IPS DF 6.9 (cell line): ENCODE results near the gene MYOZ3.

Experiments
- DNase-seq: peaks from one replicate; pipeline ENCODE4 v3.0.0-alpha.2; 2013; ENCODE audit warnings: low read depth, low spot score
- H3K27ac ChIP-seq: one replicate; pipeline ENCODE4 v1.5.1; 2013; ENCODE audit warnings: low read length, control low read depth
- H3K27me3 ChIP-seq: 2 replicates; pipeline ENCODE4 v1.6.1; 2013; ENCODE audit warnings: mild to moderate bottlenecking, low read length; ENCODE audit not compliant: control insufficient read depth, insufficient read depth
- H3K36me3 ChIP-seq: 2 replicates; pipeline ENCODE4 v1.6.1; 2013; ENCODE audit warnings: low read length; ENCODE audit not compliant: control insufficient read depth, insufficient read depth
- H3K4me1 ChIP-seq: 2 replicates; pipeline ENCODE4 v1.6.1; 2013; ENCODE audit warnings: low read length; ENCODE audit not compliant: control insufficient read depth, insufficient read depth
- H3K4me3 ChIP-seq: 2 replicates; pipeline ENCODE4 v1.5.1; 2013; ENCODE audit warnings: mild to moderate bottlenecking, low read length
- H3K9me3 ChIP-seq: 2 replicates; pipeline ENCODE4 v1.6.1; 2013; ENCODE audit warnings: low read length, inconsistent platforms; ENCODE audit not compliant: control insufficient read depth, insufficient read depth
- WGBS: extraction: QIAGEN DNeasy Blood & Tissue Kit; methylation state at CpG from one replicate; pipeline ENCODE4 v1.1.7; 2013; ENCODE audit warnings: mixed read lengths, missing lambda C conversion rate; ENCODE audit not compliant: insufficient read length, insufficient coverage; 5-methylcytosine and 5-hydroxymethylcytosine counted together

Gene MYOZ3

GRCh38 chr5:150660108-150660831, 781 bp upstream of the MYOZ3 start:
- Histone ChIP-seq H3K27ac (no peak overlapping the region), H3K27me3 (no peaks in the 10 kb centered on the region), H3K36me3 (no peaks in the 10 kb centered on the region), H3K4me3 (no peak overlapping the region), H3K4me1 (peaks cover 5% of the 10 kb centered on the region), H3K9me3 (no peaks in the 10 kb centered on the region)
- WGBS: no CpG with 5 or more reads among the region's 4 CpGs
- DNase-seq: no peak

GRCh38 chr5:150661821-150662596, 958 bp downstream of the MYOZ3 start:
- peaks cover 5% of the 10 kb centered on the region for H3K4me1 ChIP-seq
- H3K9me3 ChIP-seq: no peaks in the 10 kb centered on the region
- DNase-seq: no peak
- H3K27me3 ChIP-seq: no peaks in the 10 kb centered on the region
- no peak overlapping the region for H3K4me3 ChIP-seq
- H3K27ac ChIP-seq: no peak overlapping the region
- no peaks in the 10 kb centered on the region for H3K36me3 ChIP-seq
- no CpG with 5 or more reads among the region's 10 CpGs for WGBS

- Histone ChIP-seq H3K4me3 (no peak overlapping the region), H3K27ac (no peak overlapping the region), H3K4me1 (peaks cover 4% of the 10 kb centered on the region), H3K9me3 (no peaks in the 10 kb centered on the region), H3K27me3 (no peaks in the 10 kb centered on the region), H3K36me3 (no peaks in the 10 kb centered on the region)
- no peak for DNase-seq
- WGBS: no CpG with 5 or more reads among the region's 4 CpGs
Observed at GRCh38 chr5:150662731-150663516, 1.9 kb downstream of the MYOZ3 start.

- Histone ChIP-seq H3K27me3 (no peaks in the 10 kb centered on the region), H3K27ac (no peak overlapping the region), H3K4me3 (no peak overlapping the region), H3K4me1 (peaks cover 4% of the 10 kb centered on the region), H3K36me3 (no peaks in the 10 kb centered on the region), H3K9me3 (no peaks in the 10 kb centered on the region)
- no peak for DNase-seq
- WGBS: no CpG with 5 or more reads among the region's 3 CpGs
Observed at GRCh38 chr5:150663936-150664335, 2.9 kb downstream of the MYOZ3 start.

- no CpG with 5 or more reads among the region's 12 CpGs for WGBS
- no peak for DNase-seq
- Histone ChIP-seq H3K27me3 (no peaks in the 10 kb centered on the region), H3K4me1 (peaks cover 4% of the 10 kb centered on the region), H3K4me3 (no peak overlapping the region), H3K9me3 (no peaks in the 10 kb centered on the region), H3K36me3 (no peaks in the 10 kb centered on the region), H3K27ac (no peak overlapping the region)
Observed at GRCh38 chr5:150665044-150665443, 4.0 kb downstream of the MYOZ3 start.

GRCh38 chr5:150670275-150670947, 9.4 kb downstream of the MYOZ3 start:
- Histone ChIP-seq H3K36me3 (no peaks in the 10 kb centered on the region), H3K27ac (no peak overlapping the region), H3K9me3 (no peaks in the 10 kb centered on the region), H3K4me1 (peaks cover 8% of the 10 kb centered on the region), H3K4me3 (no peak overlapping the region), H3K27me3 (no peaks in the 10 kb centered on the region)
- DNase-seq: no peak
- no CpG with 5 or more reads among the region's 14 CpGs for WGBS

GRCh38 chr5:150670948-150671310, 9.9 kb downstream of the MYOZ3 start:
- peaks cover 8% of the 10 kb centered on the region for H3K4me1 ChIP-seq
- H3K9me3 ChIP-seq: no peaks in the 10 kb centered on the region
- no peaks in the 10 kb centered on the region for H3K27me3 ChIP-seq
- no peak overlapping the region for H3K27ac ChIP-seq
- no peaks in the 10 kb centered on the region for H3K36me3 ChIP-seq
- H3K4me3 ChIP-seq: peak overlapping the region; percentile 62; the same call in 1 of the 2 replicates
- no peak for DNase-seq
- WGBS: no CpG with 5 or more reads among the region's 2 CpGs

GRCh38 chr5:150671509-150672236, 10.6 kb downstream of the MYOZ3 start:
- Histone ChIP-seq H3K9me3 (no peaks in the 10 kb centered on the region), H3K36me3 (no peaks in the 10 kb centered on the region), H3K27me3 (no peaks in the 10 kb centered on the region), H3K4me3 (peak overlapping the region; percentile 62), H3K4me1 (peaks cover 8% of the 10 kb centered on the region), H3K27ac (no peak overlapping the region)
- DNase-seq: no peak
- WGBS: no CpG with 5 or more reads among the region's 51 CpGs

GRCh38 chr5:150672237-150672883, 11.3 kb downstream of the MYOZ3 start:
- Histone ChIP-seq H3K27ac (peak overlapping the region; percentile 5), H3K4me3 (peak overlapping the region; percentile 62; the same call in 1 of the 2 replicates), H3K27me3 (no peaks in the 10 kb centered on the region), H3K4me1 (peaks cover 8% of the 10 kb centered on the region), H3K9me3 (no peaks in the 10 kb centered on the region), H3K36me3 (no peaks in the 10 kb centered on the region; the same call in 1 of the 2 replicates)
- WGBS: no CpG with 5 or more reads among the region's 38 CpGs
- DNase-seq: no peak
